ENCODE data around the gene SARS1. TPM values are rescaled to one million over a fixed set of nuclear protein-coding genes. Genes with fewer than 3 reads are reported as not detected.

The SARS1 gene
- total RNA-seq, 1 donor from 2014 or later: 123 TPM

- DNase-seq (ENCODE audit: low spot score) (no peak), ATAC-seq (no peak)
- intact Hi-C loops (cut with DNase I): loop anchor here (1.0 kb wide), 1 partner anchor 41 kb away; no protein-coding TSS in a partner anchor
These were observed 22.3 kb upstream of the SARS1 start for GRCh38 chr1:109191377-109191776.

DNA sequence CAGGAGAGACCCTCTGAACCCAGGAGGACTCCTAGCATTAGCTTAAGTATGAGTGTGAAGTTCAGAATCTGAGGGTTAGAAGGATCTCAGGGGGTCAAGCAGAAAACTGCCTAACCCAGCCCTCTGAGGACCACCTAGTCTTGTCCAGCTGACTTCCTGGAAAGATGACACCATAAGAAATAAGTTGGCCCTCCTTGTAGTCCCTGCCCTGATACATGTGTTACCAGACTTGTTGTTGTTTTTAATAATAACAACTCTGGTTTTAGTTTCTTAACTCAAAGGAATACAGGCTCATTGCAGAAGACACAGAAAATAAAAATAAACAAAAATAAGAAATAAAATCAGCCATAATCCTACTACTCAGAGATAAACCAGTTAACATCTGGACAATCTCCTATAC lies 21.8 kb upstream of the SARS1 start:
- intact Hi-C loops (cut with DNase I): loop anchor here (1.0 kb wide), 1 partner anchor 40 kb away; no protein-coding TSS in a partner anchor
- ATAC-seq: no peak

GRCh38 chr1:109192433-109192832 lies 21.3 kb upstream of the SARS1 start:
- no peak for ATAC-seq

More for the DNA sequence above, 21.8 kb upstream of the SARS1 start:
- no peak for DNase-seq (ENCODE audit: low spot score)

DNA sequence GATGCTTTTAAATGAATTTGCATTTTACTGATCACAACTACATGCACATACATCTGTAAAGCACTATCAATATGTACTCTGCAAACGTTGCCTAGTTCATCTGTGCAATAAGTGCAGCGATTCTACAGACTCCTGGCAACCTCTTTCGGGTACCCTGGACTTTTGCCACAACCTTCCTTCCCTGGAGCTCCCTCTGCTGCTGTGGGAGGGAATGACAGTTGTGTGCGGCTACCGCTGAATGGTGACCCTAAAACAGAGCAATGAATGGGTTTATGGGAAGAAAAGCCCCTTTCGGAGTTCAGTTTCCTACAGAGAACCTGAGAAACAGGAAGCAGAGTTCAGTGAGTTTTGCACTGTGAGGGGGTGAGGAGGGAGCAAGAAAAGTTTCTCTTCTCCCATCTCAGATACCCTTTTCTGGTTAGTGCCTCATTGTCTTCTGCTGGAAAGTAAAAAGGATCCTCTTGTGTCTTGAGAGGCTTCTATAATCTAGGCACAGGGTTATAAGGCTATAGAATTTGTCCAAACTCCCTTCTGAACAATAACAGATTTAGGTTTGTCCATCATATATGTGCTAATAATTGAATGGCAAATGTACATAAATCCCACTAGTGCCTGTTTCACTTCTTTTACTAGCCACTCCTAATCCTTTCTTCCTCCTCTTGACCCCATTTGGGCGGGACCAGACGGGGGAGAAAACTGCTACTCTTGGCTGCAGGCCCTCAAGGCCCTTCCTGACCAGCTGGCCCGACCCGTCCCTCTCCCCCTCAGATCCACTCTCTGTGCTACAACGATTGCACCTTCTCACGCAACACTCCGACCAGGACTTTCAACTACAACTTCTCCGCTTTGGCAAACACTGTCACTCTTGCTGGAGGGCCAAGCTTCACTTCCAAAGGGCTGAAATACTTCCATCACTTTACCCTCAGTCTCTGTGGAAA lies 19.8 kb upstream of the SARS1 start:
- ATAC-seq: peak; percentile 42
- no peak for DNase-seq (ENCODE audit: low spot score)
- intact Hi-C loops (cut with DNase I): no loop called here

More at GRCh38 chr1:109192433-109192832, 21.3 kb upstream of the SARS1 start:
- no peak for DNase-seq (ENCODE audit: low spot score)
- intact Hi-C loops (cut with DNase I): no loop called here

GRCh38 chr1:109197158-109198042 lies 16.3 kb upstream of the SARS1 start:
- no peak for ATAC-seq
- intact Hi-C loops (cut with DNase I): no loop called here
- DNase-seq (ENCODE audit: low spot score): no peak

- no peak for ATAC-seq
- intact Hi-C loops (cut with DNase I): no loop called here
- DNase-seq (ENCODE audit: low spot score): no peak
These were observed 15.5 kb upstream of the SARS1 start for GRCh38 chr1:109198043-109198695.

GRCh38 chr1:109198745-109199144 lies 15.0 kb upstream of the SARS1 start:
- ATAC-seq (no peak), DNase-seq (ENCODE audit: low spot score) (no peak)
- intact Hi-C loops (cut with DNase I): no loop called here

DNA sequence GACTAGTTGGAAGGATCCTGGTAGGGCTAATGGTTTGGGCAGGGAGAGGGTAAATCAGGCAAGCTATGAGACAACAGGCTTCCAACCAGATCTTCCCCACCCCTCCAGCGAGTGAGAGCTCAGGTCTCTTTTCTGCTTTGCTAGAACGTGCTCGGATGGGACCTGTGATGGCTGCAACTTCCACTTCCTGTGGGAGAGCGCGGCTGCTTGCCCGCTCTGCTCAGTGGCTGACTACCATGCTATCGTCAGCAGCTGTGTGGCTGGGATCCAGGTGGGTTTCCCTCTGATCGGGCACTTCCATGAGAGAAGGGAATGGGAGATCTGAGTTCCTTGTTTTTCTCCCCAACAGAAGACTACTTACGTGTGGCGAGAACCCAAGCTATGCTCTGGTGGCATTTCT lies 14.0 kb upstream of the SARS1 start:
- no peak for ATAC-seq

DNA sequence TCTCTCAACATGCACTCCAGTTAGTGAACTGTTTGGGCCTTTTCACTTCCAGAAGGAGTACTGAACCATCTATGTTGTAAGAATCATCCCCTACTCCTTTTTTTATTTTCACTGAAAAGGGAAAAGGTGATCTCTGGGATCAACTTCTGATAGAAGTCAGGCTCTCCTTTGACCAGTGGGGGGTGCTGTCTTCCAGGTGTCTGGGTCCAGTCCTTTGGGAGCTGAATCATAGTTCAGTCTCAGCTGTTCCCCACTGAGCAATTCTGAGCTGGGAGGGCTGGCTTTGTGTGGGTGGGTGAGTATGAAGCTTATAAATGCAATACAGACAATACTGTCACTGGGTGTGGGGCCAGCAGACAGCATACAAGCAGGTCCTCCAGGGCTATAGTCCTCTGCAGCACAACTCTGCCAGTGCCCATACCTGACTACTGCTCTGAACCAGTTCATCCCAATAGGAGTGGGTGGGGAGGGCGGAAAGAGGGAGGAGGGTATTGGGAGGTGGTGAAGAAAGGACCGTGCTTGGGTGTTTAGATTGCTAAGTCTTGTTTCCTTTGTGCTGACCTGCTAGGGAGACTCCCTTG lies 12.5 kb upstream of the SARS1 start:
- DNase-seq (ENCODE audit: low spot score) (no peak), ATAC-seq (peak; percentile 60)
- intact Hi-C loops (cut with DNase I): no loop called here

More for the DNA sequence above, 14.0 kb upstream of the SARS1 start:
- DNase-seq (ENCODE audit: low spot score): no peak
- intact Hi-C loops (cut with DNase I): no loop called here

- intact Hi-C loops (cut with DNase I): no loop called here
- ATAC-seq: no peak
- DNase-seq (ENCODE audit: low spot score): no peak
These were observed 9.2 kb upstream of the SARS1 start for GRCh38 chr1:109204484-109204883.

GRCh38 chr1:109206339-109206738 lies 7.4 kb upstream of the SARS1 start:
- ATAC-seq (no peak), DNase-seq (ENCODE audit: low spot score) (no peak)
- intact Hi-C loops (cut with DNase I): no loop called here

DNA sequence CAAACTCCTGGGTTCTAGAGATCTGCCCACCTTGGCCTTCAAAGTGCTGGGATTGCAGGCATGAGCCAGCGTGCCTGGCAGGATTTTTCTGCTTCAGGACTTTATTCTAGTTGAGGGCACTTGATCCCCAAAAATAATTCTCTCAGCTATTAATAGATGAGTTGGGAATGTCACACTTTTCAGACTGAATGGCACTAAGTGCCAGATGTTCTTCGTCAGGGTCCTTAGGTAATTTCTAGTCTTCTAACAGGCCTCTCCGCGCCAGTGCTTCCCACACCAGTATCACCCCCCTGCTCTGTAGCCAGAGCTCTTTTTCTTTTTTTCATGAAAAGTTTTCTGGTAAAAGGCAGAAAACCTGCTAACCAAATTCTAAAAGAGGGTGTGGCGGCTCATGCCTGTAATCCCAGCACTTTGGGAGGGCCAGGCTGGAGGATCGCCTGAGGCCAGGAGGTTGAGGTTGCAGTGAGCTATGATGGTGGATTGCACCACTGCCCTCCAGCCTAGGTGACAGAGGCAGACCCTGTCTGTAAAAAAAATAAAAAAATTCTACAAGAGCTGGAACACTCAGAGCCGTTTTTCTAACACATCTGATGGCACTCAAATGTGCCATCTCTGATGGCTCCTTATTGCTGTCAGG lies 6.1 kb upstream of the SARS1 start:
- intact Hi-C loops (cut with DNase I): no loop called here
- DNase-seq (ENCODE audit: low spot score) (no peak), ATAC-seq (no peak)

- ATAC-seq (peak; percentile 18), DNase-seq (ENCODE audit: low spot score) (no peak)
- intact Hi-C loops (cut with DNase I): no loop called here
These were observed 5.3 kb upstream of the SARS1 start for GRCh38 chr1:109208394-109208793.

DNA sequence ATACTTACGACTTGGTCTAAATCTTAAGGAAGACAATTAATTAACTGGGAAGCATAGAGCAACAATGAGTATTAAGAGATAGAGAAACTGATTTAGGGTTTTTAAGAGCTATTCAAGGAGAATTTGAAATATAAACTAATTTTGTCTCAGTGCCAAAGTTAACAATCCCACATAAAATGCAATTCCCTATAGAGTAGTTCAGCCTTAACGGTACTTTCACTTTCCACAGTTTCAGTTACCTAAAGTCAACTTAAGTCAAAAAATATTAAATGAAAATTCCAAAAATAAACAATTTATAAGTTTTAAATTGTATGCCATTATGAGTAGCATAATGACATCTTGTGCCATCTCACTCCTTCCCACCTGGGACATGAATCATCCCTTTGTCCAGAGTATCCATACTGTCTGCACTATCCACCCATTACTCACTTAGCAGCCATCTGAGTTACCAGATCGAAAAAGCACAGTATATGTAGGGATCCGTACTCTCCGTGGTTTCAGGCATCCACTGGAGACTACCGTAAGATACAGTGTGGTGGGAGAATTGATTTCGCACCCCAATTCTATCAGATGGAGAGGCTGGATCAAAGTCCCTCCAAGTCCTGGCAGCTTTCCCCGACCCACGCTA lies 4.8 kb upstream of the SARS1 start:
- intact Hi-C loops (cut with DNase I): no loop called here
- ATAC-seq: no peak
- no peak for DNase-seq (ENCODE audit: low spot score)

DNA sequence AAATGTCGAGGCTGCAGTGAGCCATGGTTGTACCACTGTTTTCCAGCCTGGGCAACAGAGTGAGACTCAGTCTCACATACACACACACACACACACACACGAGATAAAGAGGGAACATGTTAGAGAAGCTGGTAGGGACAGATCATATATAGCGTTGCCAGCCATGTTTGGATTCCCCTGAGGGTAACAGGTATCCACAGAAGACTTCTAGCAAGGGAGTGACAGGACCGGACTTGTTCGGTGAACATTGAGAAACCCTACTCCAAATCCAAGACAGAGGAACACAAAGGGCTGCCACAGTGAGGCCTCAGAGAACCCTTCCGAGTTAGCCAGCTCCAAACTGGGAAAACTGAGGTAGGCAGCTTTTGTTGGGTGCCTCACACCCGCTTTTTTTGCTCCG lies 3.7 kb upstream of the SARS1 start:
- intact Hi-C loops (cut with DNase I): no loop called here
- DNase-seq (ENCODE audit: low spot score) (no peak), ATAC-seq (no peak)

GRCh38 chr1:109213345-109213823 lies 334 bp upstream of the SARS1 start:
- intact Hi-C loops (cut with DNase I): no loop called here
- ATAC-seq: no peak

GRCh38 chr1:109214695-109215623 lies 1.2 kb downstream of the SARS1 start:
- DNase-seq (ENCODE audit: low spot score) (no peak), ATAC-seq (peak; percentile 78)
- intact Hi-C loops (cut with DNase I): no loop called here

More at GRCh38 chr1:109213345-109213823, 334 bp upstream of the SARS1 start:
- DNase-seq (ENCODE audit: low spot score): no peak

Data from sciatic nerve (tissue), 2 donors.